K562 (cell line): ENCODE data around the gene KCNG3. TPM values are rescaled to one million over a fixed set of nuclear protein-coding genes. Genes with fewer than 3 reads are reported as not detected.

Experiments
- ATAC-seq: fragments of 200-7000 bp; cut with Tn5 transposase; 3 replicates; pipeline ENCODE4 v1.9.1; 2020; ENCODE audit warnings: moderate library complexity
- Bru-seq: library from RNA; stranded (reverse); fragments of 400-500 nt; gene quantifications from one replicate; lab custom pipeline; 2021; lab: Mats Ljungman, UMichigan
- BruChase-seq, 2 experiments: library from RNA; stranded (reverse); fragments of 400-500 nt; gene quantifications; one replicate each; lab custom pipeline; 2021; lab: Mats Ljungman, UMichigan
- BruUV-seq: library from RNA; stranded (reverse); fragments of 400-500 nt; replicated peaks from 2 replicates; lab custom pipeline; 2021; lab: Mats Ljungman, UMichigan
- CTCF ChIA-PET: fragments of 300-600 bp; formaldehyde crosslinking; extraction: SDS; loops from one replicate; lab custom pipeline; 2021; ENCODE audit warnings: low intra/inter-chr PET ratio; lab: Yijun Ruan, JAX
- POLR2A ChIA-PET: fragments of 300-600, 350-650 bp; sonication (Branson Sonifier 250); formaldehyde crosslinking; extraction: SDS; loops from one replicate; lab custom pipeline; 2021; ENCODE audit warnings: antibody characterized with exemption, inconsistent platforms; lab: Yijun Ruan, JAX
- DNase-seq, 4 experiments: peaks; one replicate each; pipeline versions ENCODE4 v3.0.0 to v3.0.0-alpha.2; 2011 to 2018; ENCODE audit warnings: low spot score in 3 of 4, mixed read lengths in 3 of 4; ENCODE audit errors: extremely low read depth in 1 of 4
- FAIRE-seq: peaks from 2 replicates; lab custom pipeline; 2011; peaks lifted over from hg19 to GRCh38; lab: Jason Lieb, UNC
- H2AFZ ChIP-seq: 2 replicates; pipeline ENCODE4 v1.6.0; 2011; ENCODE audit warnings: low read depth, low read length, control low read depth, inconsistent platforms
- H3K27ac ChIP-seq: fragments of 200-600 bp; 3 replicates; pipeline ENCODE4 v1.8.0; 2011; ENCODE audit warnings: low read depth, mild to moderate bottlenecking, control low read depth, inconsistent platforms, low read length, moderate library complexity, mixed read lengths; ENCODE audit errors: extremely low read depth
- H3K27me3 ChIP-seq, 2 experiments: fragments of 300-600 bp in 1 of 2; 2 replicates in 1 of 2; 3 replicates in 1 of 2; pipeline versions ENCODE4 v1.6.0 to v1.8.0; 2011; ENCODE audit warnings: inconsistent platforms in 2 of 2, low read length in 2 of 2, mild to moderate bottlenecking in 1 of 2, mixed read lengths in 1 of 2, moderate library complexity in 1 of 2; ENCODE audit not compliant: control insufficient read depth in 2 of 2, insufficient read depth in 2 of 2
- H3K36me3 ChIP-seq: fragments of 300-600 bp; 3 replicates; pipeline ENCODE4 v1.8.0; 2011; ENCODE audit warnings: mild to moderate bottlenecking, low read length, inconsistent platforms; ENCODE audit not compliant: control insufficient read depth, insufficient read depth
- H3K4me1 ChIP-seq, 2 experiments: fragments of 200-600 bp in 1 of 2; replicated peaks in 1 of 2; 2 replicates in 1 of 2; 3 replicates in 1 of 2; pipeline versions ENCODE4 v1.5.1 to v1.8.0; 2011; ENCODE audit warnings: inconsistent platforms in 2 of 2, low read length in 2 of 2, mild to moderate bottlenecking in 1 of 2, mixed read lengths in 1 of 2, moderate library complexity in 1 of 2; ENCODE audit not compliant: control insufficient read depth in 2 of 2, insufficient read depth in 2 of 2
- H3K4me2 ChIP-seq: 2 replicates; pipeline ENCODE4 v1.6.1; 2011; ENCODE audit warnings: low read length, control low read depth, inconsistent platforms, mixed read lengths; ENCODE audit not compliant: insufficient read depth
- H3K4me3 ChIP-seq: fragments of 200-600 bp; sonication (generic), shearing (Covaris generic); 2 replicates; pipeline ENCODE4 v1.5.1; 2016; ENCODE audit warnings: control low read depth, inconsistent platforms
- H3K79me2 ChIP-seq: fragments of 200-600 bp; 3 replicates; pipeline ENCODE4 v1.8.0; 2011; ENCODE audit warnings: low read length, inconsistent platforms; ENCODE audit not compliant: control insufficient read depth, insufficient read depth
- H3K9ac ChIP-seq, 2 experiments: 2 replicates each; pipeline versions ENCODE4 v1.6.0 to v1.6.1; 2011; ENCODE audit warnings: low read depth in 2 of 2, low read length in 2 of 2, control low read depth in 1 of 2, inconsistent platforms in 1 of 2, mild to moderate bottlenecking in 1 of 2, mixed read lengths in 1 of 2; ENCODE audit not compliant: insufficient read depth in 1 of 2
- H3K9me1 ChIP-seq: one replicate; pipeline ENCODE4 v1.6.0; 2011; ENCODE audit warnings: inconsistent platforms, mild to moderate bottlenecking, low read length, moderate library complexity; ENCODE audit not compliant: control insufficient read depth, insufficient read depth
- H3K9me3 ChIP-seq: replicated peaks from 2 replicates; pipeline ENCODE4 v1.5.1; 2011; ENCODE audit warnings: low read depth, low read length, inconsistent platforms; ENCODE audit not compliant: control insufficient read depth, insufficient read depth
- H4K20me1 ChIP-seq: replicated peaks from 2 replicates; pipeline ENCODE4 v1.6.1; 2011; ENCODE audit warnings: low read length, inconsistent platforms, mixed read lengths; ENCODE audit not compliant: control insufficient read depth, insufficient read depth
- HLTF ChIP-seq: fragments of 450-650 bp; IDR thresholded peaks from 2 replicates; pipeline ENCODE4 v1.6.1; 2016
- L3MBTL2 ChIP-seq: fragments of 450-650 bp; IDR thresholded peaks from 2 replicates; pipeline ENCODE4 v1.6.1; 2016; ENCODE audit warnings: mild to moderate bottlenecking, moderate library complexity
- MAZ ChIP-seq, 2 experiments: fragments of 450-650 bp in 1 of 2; sonication (generic) in 1 of 2; formaldehyde crosslinking; IDR thresholded peaks in 1 of 2; conservative IDR thresholded peaks in 1 of 2; 2 replicates each; pipeline versions ENCODE4 v1.4.0 to v1.5.0; 2020; ENCODE audit warnings: mild to moderate bottlenecking in 1 of 2, missing genetic modification reagents in 1 of 2
- MEF2A ChIP-seq: IDR thresholded peaks from 2 replicates; pipeline ENCODE4 v1.6.1; 2011; ENCODE audit warnings: low read depth, mild to moderate bottlenecking, low read length, moderate library complexity; ENCODE audit not compliant: control insufficient read depth
- PHF8 ChIP-seq: fragments of 200-600 bp; sonication (generic); IDR thresholded peaks from 2 replicates; pipeline ENCODE4 v1.6.1; 2012; ENCODE audit warnings: mixed run types, mild to moderate bottlenecking, inconsistent platforms, low read length, moderate library complexity, borderline replicate concordance
- POLR2A ChIP-seq: fragments of 450-650 bp; conservative IDR thresholded peaks from 2 replicates; pipeline ENCODE4 v1.6.1; 2016
- TEAD4 ChIP-seq, 2 experiments: sonication (generic) in 1 of 2; formaldehyde crosslinking in 1 of 2; IDR thresholded peaks; 2 replicates each; pipeline versions ENCODE4 v1.6.1 to v1.8.0; 2012 to 2022; ENCODE audit warnings: borderline replicate concordance in 1 of 2, inconsistent platforms in 1 of 2, low read length in 1 of 2, mild to moderate bottlenecking in 1 of 2, missing genetic modification reagents in 1 of 2
- THRAP3 ChIP-seq: fragments of 450-650 bp; IDR thresholded peaks from 2 replicates; pipeline ENCODE4 v1.6.1; 2016; ENCODE audit warnings: mild to moderate bottlenecking, inconsistent platforms, borderline replicate concordance
- ZBTB7A ChIP-seq: IDR thresholded peaks from 2 replicates; pipeline ENCODE4 v1.6.1; 2011; ENCODE audit warnings: low read depth, mild to moderate bottlenecking, low read length, moderate library complexity, borderline replicate concordance; ENCODE audit not compliant: control insufficient read depth
- WGBS: fragments of 100-300 bp; shearing (Covaris generic); methylation state at CpG from one replicate; pipeline ENCODE4 v1.1.6; 2016; ENCODE audit warnings: low coverage, mixed read lengths; ENCODE audit not compliant: insufficient coverage; ENCODE audit errors: missing lambda C conversion rate; 5-methylcytosine and 5-hydroxymethylcytosine counted together
- in situ Hi-C: fragments of 300-500 bp; cut with MboI; formaldehyde crosslinking; loops from 4 replicates; pipeline ENCODE4 v1.15.0; 2018; ENCODE audit warnings: inconsistent platforms, mixed read lengths
- intact Hi-C: fragments of 100-400 bp; cut with micrococcal nuclease; formaldehyde crosslinking; loops from 2 replicates; pipeline ENCODE4 v1.14.2; 2022
- long read RNA-seq, 3 experiments: library from polyadenylated mRNA in 2 of 3; library from RNA in 1 of 3; unstranded in 2 of 3; stranded (forward) in 1 of 3; transcript quantifications; one replicate each; pipeline ENCODE4 v2.0.0, GENCODE V29; 2019 to 2022
- polyA minus RNA-seq, 3 experiments: library from RNA; depleted of rRNA, polyadenylated mRNA; stranded (reverse); fragments of >200 nt; gene quantifications; 2 replicates each; pipeline ENCODE4 v1.2.3, GENCODE V29; 2011
- polyA plus RNA-seq, 8 experiments: library from polyadenylated mRNA; depleted of rRNA in 4 of 8; stranded (reverse) in 5 of 8; unstranded in 3 of 8; fragments of >200 nt; fragmentation: Nextera tagmentation in 2 of 8; fragmentation: Illumina TruSeq in 1 of 8; extraction: Ambion mirVana in 2 of 8; extraction: Trizol in 1 of 8; gene quantifications; 2 replicates each; pipeline versions ENCODE4 v1.2.1 to v1.2.3, GENCODE V29; 2011 to 2014; ENCODE audit warnings: inconsistent platforms in 1 of 8, missing spikeins in 1 of 8
- total RNA-seq, 7 experiments: library from RNA; depleted of rRNA in 6 of 7; stranded (reverse); fragments of >200 nt in 6 of 7; fragmentation: Illumina TruSeq in 2 of 7; extraction: Trizol in 2 of 7; gene quantifications; 2 replicates each; pipeline versions ENCODE4 v1.2.1 to v1.2.3, GENCODE V29; 2011 to 2021; ENCODE audit warnings: low replicate concordance in 1 of 7
- TF ChIP-seq, protein P1 (sequence below), 2 experiments: IDR thresholded peaks; 2 replicates each; pipeline ENCODE4 v1.6.1; 2011; ENCODE audit warnings: borderline replicate concordance in 1 of 2, control low read depth in 1 of 2, low read depth in 1 of 2, low read length in 1 of 2, mild to moderate bottlenecking in 1 of 2, mixed read lengths in 1 of 2, moderate library complexity in 1 of 2; ENCODE audit not compliant: insufficient read depth in 1 of 2, insufficient read length in 1 of 2, poor library complexity in 1 of 2, severe bottlenecking in 1 of 2; ENCODE audit errors: extremely low read depth in 1 of 2
- TF ChIP-seq, protein P2 (sequence below): fragments of 200-800 bp; sonication (Bioruptor generic); IDR thresholded peaks from 2 replicates; pipeline ENCODE4 v1.6.1; 2017; ENCODE audit warnings: missing genetic modification characterization, missing compliant biosample characterization

Gene KCNG3, protein sequence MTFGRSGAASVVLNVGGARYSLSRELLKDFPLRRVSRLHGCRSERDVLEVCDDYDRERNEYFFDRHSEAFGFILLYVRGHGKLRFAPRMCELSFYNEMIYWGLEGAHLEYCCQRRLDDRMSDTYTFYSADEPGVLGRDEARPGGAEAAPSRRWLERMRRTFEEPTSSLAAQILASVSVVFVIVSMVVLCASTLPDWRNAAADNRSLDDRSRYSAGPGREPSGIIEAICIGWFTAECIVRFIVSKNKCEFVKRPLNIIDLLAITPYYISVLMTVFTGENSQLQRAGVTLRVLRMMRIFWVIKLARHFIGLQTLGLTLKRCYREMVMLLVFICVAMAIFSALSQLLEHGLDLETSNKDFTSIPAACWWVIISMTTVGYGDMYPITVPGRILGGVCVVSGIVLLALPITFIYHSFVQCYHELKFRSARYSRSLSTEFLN
- total RNA-seq (2011; cell fraction: chromatin; rRNA removed; ENCODE audit: low replicate concordance) = not detected in 2 replicates
- not detected in 2 replicates for total RNA-seq (2011; cell fraction: nucleolus; rRNA removed)
- not detected in 2 replicates for total RNA-seq (2011; cell fraction: nucleoplasm; rRNA removed)
- not detected in 2 replicates for total RNA-seq (2014; rRNA removed)
- total RNA-seq (2014; rRNA removed; fragmentation: Illumina TruSeq; extraction: Trizol) = not detected in 2 replicates
- not detected in 2 replicates for total RNA-seq (2015; rRNA removed; fragmentation: Illumina TruSeq; extraction: Trizol)
- total RNA-seq (2021) = not detected in 2 replicates
- not detected in 2 replicates for polyA plus RNA-seq (2011; rRNA removed)
- not detected in 2 replicates for polyA plus RNA-seq (2011; cell fraction: cytosol; rRNA removed)
- not detected in 2 replicates for polyA plus RNA-seq (2011; cell fraction: nucleus; rRNA removed)
- polyA plus RNA-seq (2012) = not detected in 2 replicates
- polyA plus RNA-seq (2014; fragmentation: Illumina TruSeq; extraction: Trizol) = not detected in 2 replicates
- not detected for polyA plus RNA-seq (2014; fragmentation: Nextera tagmentation; extraction: Ambion mirVana)
- polyA plus RNA-seq (2014; rRNA removed) = not detected in 2 replicates
- 0.04 TPM in 1 of 2 replicates, not detected in the other for polyA minus RNA-seq (2011; rRNA and poly(A)+ RNA removed)
- not detected in 2 replicates for polyA minus RNA-seq (2011; cell fraction: cytosol; rRNA and poly(A)+ RNA removed)
- polyA minus RNA-seq (2011; cell fraction: nucleus; rRNA and poly(A)+ RNA removed) = not detected in 2 replicates
- Bru-seq, nascent RNA = percentile 10 among the genes with signal in this experiment
- BruChase-seq, experiment 1, labeled RNA remaining after a 2-hour chase = percentile 11 among the genes with signal in this experiment
- percentile 16 among the genes with signal in this experiment for BruChase-seq, experiment 2, labeled RNA remaining after a 6-hour chase
- long read RNA-seq, experiment 1 = 0 reads
- long read RNA-seq, experiment 2 = 0 reads
- long read RNA-seq, experiment 3 = 0 reads

DNA sequence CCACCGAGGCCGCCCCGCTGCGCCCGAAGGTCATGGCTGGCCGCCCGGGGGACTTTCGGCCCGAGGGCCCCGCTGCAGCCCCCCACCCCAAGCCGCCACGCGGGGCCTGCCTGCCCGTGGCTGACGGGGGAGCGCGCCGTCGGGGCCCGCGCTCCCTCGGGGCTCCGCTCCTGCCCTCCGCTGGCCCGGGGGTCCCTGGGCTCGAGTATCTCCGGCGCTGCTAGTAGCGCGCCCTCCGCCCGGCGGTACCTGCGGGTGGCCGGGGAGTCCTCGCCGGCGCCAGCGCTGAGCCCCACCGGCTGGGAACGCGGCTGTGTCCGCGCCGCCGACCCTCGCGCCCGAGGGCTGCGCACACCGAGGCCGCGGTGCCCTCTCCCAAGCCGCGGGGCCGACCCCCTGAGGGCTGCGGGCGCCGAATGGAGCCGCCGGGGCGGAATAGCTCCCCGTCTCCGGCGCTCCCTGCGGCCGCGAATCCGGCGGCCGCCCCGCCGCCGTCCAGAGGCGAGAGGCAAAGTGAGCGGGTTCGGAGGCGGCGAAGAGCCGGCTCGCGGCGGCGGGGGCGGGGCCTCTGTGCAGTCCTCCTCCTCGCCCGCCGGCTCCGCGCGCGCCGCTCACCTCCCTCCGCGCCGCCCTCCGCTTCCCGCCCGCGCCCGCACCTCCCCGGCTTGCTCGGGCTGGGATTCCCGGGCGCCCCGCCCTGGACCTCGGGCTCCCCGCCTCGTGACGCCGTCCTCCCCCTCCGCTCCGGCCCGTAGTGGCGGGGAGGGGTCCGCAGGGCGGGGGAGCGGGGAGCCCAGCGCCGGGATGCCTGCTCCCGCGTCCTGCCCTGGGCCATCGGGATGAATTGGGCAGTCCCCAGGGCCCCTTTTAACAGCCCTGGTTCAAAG is at the start of gene KCNG3:
Gene KCNG3 (minus strand): TSS at position 515 of the 887 bp plus-strand sequence. CDS start 481 bp downstream, at position 34.
- Histone ChIP-seq H3K4me2 (peak within 1 kb of the TSS; percentile 36), H3K9me3 (no peaks in the 10 kb centered on the region), H2AFZ (peak within 1 kb of the TSS; percentile 21), H3K4me1 (peaks cover 0 to 17% of the 10 kb centered on the region in 2 experiments; a peak in 2 of 5 replicates), H3K9ac (peak within 1 kb of the TSS in 1 of 2 experiments; percentile 81; a peak in 3 of 4 replicates), H3K36me3 (no peaks in the 10 kb centered on the region), H3K79me2 (no peaks in the 10 kb centered on the region), H4K20me1 (no peaks in the 10 kb centered on the region), H3K27me3 (peaks cover 11 to 23% of the 10 kb centered on the region in 2 experiments; a peak in 4 of 5 replicates), H3K9me1 (no peaks in the 10 kb centered on the region), H3K4me3 (peak within 1 kb of the TSS; percentile 36), H3K27ac (no peak within 1 kb of the TSS)
- in situ Hi-C loops = no loop called here
- ATAC-seq (peak; percentile 85), DNase-seq (peak; percentile 29 to 79 (median 62)), FAIRE-seq (no peak)
- ChIA-PET CTCF (interaction anchor here (1.9 kb wide), 1 partner anchor 170 kb away, joined by 9 read pairs; no protein-coding TSS in a partner anchor), POLR2A (no interaction called here)
- WGBS = 42% methylated on average over 15 of the region's 123 CpGs
- BruUV-seq = no TSS peak
- intact Hi-C loops = loop anchor here (2.0 kb wide), 1 partner anchor 277 kb away; no protein-coding TSS in a partner anchor
- TF ChIP-seq POLR2A = no peak
- no peak for TF ChIP-seq L3MBTL2
- TF ChIP-seq THRAP3 = no peak
- TF ChIP-seq, protein P1, sequence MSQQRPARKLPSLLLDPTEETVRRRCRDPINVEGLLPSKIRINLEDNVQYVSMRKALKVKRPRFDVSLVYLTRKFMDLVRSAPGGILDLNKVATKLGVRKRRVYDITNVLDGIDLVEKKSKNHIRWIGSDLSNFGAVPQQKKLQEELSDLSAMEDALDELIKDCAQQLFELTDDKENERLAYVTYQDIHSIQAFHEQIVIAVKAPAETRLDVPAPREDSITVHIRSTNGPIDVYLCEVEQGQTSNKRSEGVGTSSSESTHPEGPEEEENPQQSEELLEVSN (IDR thresholded peaks at IDR 0.05; ENCODE audit: borderline replicate concordance in 1 of 2, extremely low read depth in 1 of 2, insufficient read depth in 1 of 2, insufficient read length in 1 of 2, low read depth in 1 of 2, low read length in 1 of 2, poor library complexity in 1 of 2, severe bottlenecking in 1 of 2) = peak in 1 of 2 experiments; percentile 77
- peak; percentile 18; the same call in 1 of the 2 replicates for TF ChIP-seq PHF8
- no peak for TF ChIP-seq HLTF
- TF ChIP-seq, protein P2, sequence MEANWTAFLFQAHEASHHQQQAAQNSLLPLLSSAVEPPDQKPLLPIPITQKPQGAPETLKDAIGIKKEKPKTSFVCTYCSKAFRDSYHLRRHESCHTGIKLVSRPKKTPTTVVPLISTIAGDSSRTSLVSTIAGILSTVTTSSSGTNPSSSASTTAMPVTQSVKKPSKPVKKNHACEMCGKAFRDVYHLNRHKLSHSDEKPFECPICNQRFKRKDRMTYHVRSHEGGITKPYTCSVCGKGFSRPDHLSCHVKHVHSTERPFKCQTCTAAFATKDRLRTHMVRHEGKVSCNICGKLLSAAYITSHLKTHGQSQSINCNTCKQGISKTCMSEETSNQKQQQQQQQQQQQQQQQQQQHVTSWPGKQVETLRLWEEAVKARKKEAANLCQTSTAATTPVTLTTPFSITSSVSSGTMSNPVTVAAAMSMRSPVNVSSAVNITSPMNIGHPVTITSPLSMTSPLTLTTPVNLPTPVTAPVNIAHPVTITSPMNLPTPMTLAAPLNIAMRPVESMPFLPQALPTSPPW = 0 out of 2 replicates have a peak, but pooled peaks have one; percentile 23
- no peak for TF ChIP-seq TEAD4 (IDR thresholded peaks at IDR 0.05; ENCODE audit: low read length)
- TF ChIP-seq TEAD4 (CRISPR knock-in tag; IDR thresholded peaks at IDR 0.05; ENCODE audit: borderline replicate concordance) = no peak
- peak in 1 of 2 experiments; percentile 67; a peak in 1 of 4 replicates for TF ChIP-seq MAZ (CRISPR knock-in tag; conservative IDR thresholded peaks at IDR 0.05 in 1 of 2, IDR thresholded peaks at IDR 0.05 in 1 of 2)
- TF ChIP-seq MEF2A = no peak
- no peak for TF ChIP-seq ZBTB7A
